KOPT-K1 (cell line): ENCODE measurements around the gene GRK4.
"Not testable (repeated sequence)": the region's sequence is repeated elsewhere in the genome, so short reads cannot be mapped to it uniquely, and the experiment has no call there.

Experiments used
- H3K27ac ChIP-seq: fragments of 200-600 bp; sonication (generic); 2 replicates; pipeline ENCODE4 v1.5.1; 2016; ENCODE audit warnings: antibody characterized with exemption, mild to moderate bottlenecking, low read depth, low read length; ENCODE audit not compliant: poor library complexity, severe bottlenecking
- H3K36me3 ChIP-seq: fragments of 200-600 bp; sonication (generic); 2 replicates; pipeline ENCODE4 v1.5.1; 2017; ENCODE audit warnings: antibody characterized with exemption, mild to moderate bottlenecking, low read length, moderate library complexity; ENCODE audit not compliant: insufficient read depth
- H3K9me3 ChIP-seq: fragments of 200-600 bp; sonication (generic); 2 replicates; pipeline ENCODE4 v1.5.1; 2017; ENCODE audit warnings: antibody characterized with exemption, low read length, mild to moderate bottlenecking; ENCODE audit not compliant: insufficient read depth, poor library complexity, severe bottlenecking

GRK4 gene

GRCh38 chr4:2935762-2936743 is 27.3 kb upstream of the GRK4 start:
- H3K9me3 ChIP-seq, result no peaks in the 10 kb centered on the region
- peak overlapping the region; percentile 74 for H3K27ac ChIP-seq
- H3K36me3 ChIP-seq, result peaks cover 56% of the 10 kb centered on the region

- no peak overlapping the region for H3K27ac ChIP-seq
- no peaks in the 10 kb centered on the region for H3K9me3 ChIP-seq
- peaks cover 56% of the 10 kb centered on the region for H3K36me3 ChIP-seq
Measured at GRCh38 chr4:2936773-2937145, 26.6 kb upstream of the GRK4 start.

- H3K36me3 ChIP-seq, result peaks cover 61% of the 10 kb centered on the region
- H3K9me3 ChIP-seq, result no peaks in the 10 kb centered on the region
- no peak overlapping the region for H3K27ac ChIP-seq
Measured at GRCh38 chr4:2937146-2937857, 26.1 kb upstream of the GRK4 start.

GRCh38 chr4:2937986-2938385 is 25.4 kb upstream of the GRK4 start:
- Histone ChIP-seq H3K27ac (no peak overlapping the region), H3K9me3 (no peaks in the 10 kb centered on the region), H3K36me3 (peaks cover 68% of the 10 kb centered on the region)

GRCh38 chr4:2938411-2938810 is 25.0 kb upstream of the GRK4 start:
- H3K27ac ChIP-seq, H3K9me3 ChIP-seq: not testable (repeated sequence)
- peaks cover 72% of the 10 kb centered on the region for H3K36me3 ChIP-seq

- Histone ChIP-seq H3K36me3 (peaks cover 77% of the 10 kb centered on the region), H3K27ac (no peak overlapping the region)
Measured at GRCh38 chr4:2938906-2939305, 24.5 kb upstream of the GRK4 start.

GRCh38 chr4:2939383-2940243 is 23.8 kb upstream of the GRK4 start:
- peaks cover 84% of the 10 kb centered on the region for H3K36me3 ChIP-seq
- H3K9me3 ChIP-seq, result no peaks in the 10 kb centered on the region

More at GRCh38 chr4:2938906-2939305, 24.5 kb upstream of the GRK4 start:
- no peaks in the 10 kb centered on the region for H3K9me3 ChIP-seq

GRCh38 chr4:2940267-2941137 is 22.9 kb upstream of the GRK4 start:
- peaks cover 93% of the 10 kb centered on the region for H3K36me3 ChIP-seq
- H3K27ac ChIP-seq, result no peak overlapping the region

More at GRCh38 chr4:2939383-2940243, 23.8 kb upstream of the GRK4 start:
- H3K27ac ChIP-seq, result no peak overlapping the region

GRCh38 chr4:2941138-2942036 is 22.0 kb upstream of the GRK4 start:
- H3K36me3 ChIP-seq, result peaks cover 100% of the 10 kb centered on the region
- H3K27ac ChIP-seq, result no peak overlapping the region
- H3K9me3 ChIP-seq, result no peaks in the 10 kb centered on the region

More at GRCh38 chr4:2940267-2941137, 22.9 kb upstream of the GRK4 start:
- no peaks in the 10 kb centered on the region for H3K9me3 ChIP-seq

- H3K9me3 ChIP-seq, result no peaks in the 10 kb centered on the region
- H3K36me3 ChIP-seq, result peaks cover 100% of the 10 kb centered on the region
- no peak overlapping the region for H3K27ac ChIP-seq
Measured at GRCh38 chr4:2942037-2942531, 21.3 kb upstream of the GRK4 start.

GRCh38 chr4:2942532-2943363 is 20.6 kb upstream of the GRK4 start:
- peaks cover 100% of the 10 kb centered on the region for H3K36me3 ChIP-seq
- H3K9me3 ChIP-seq, result no peaks in the 10 kb centered on the region
- H3K27ac ChIP-seq, result no peak overlapping the region

- H3K9me3 ChIP-seq, result no peaks in the 10 kb centered on the region
- peaks cover 99% of the 10 kb centered on the region for H3K36me3 ChIP-seq
- no peak overlapping the region for H3K27ac ChIP-seq
Measured at GRCh38 chr4:2943364-2944090, 19.8 kb upstream of the GRK4 start.
